Measurements from ENCODE around the gene GEMIN5. TPM values are rescaled to one million over a fixed set of nuclear protein-coding genes. Genes with fewer than 3 reads are reported as not detected.
A peak's percentile ranks its signal among the peaks of the same experiment; 100 is the strongest.

The GEMIN5 gene
- total RNA-seq, 6 experiments from 2014 or later = 16.5 to 22.5 (median 17.6) TPM

DNA sequence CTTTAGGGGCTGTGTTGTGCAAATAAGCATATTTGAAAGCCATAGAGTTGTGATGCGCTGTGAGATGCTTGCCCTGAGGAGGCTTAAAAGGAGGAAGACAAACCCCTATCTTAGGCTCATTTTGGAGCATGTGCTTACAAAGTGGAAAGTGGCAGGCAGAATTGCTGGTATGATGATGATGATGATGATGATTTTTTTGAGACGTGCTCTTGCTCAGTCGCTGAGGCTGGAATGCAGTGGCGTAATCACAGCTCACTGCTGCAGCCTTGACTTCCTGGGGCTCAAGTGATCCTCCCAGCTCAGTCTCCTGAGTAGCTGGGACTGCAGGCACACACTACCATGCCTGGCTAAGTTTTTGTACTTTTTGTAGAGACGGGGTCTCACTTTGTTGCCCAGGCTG lies 77.9 kb downstream of the GEMIN5 start:
- Mint-ChIP-seq H3K36me3 (ENCODE audit: low read depth) (peaks cover 7% of the 10 kb centered on the region; the same call in 1 of the 2 replicates), H3K27ac (peak overlapping the region; percentile 100), H3K9me3 (no peaks in the 10 kb centered on the region), H3K4me1 (ENCODE audit: low read depth) (peaks cover 46% of the 10 kb centered on the region), H3K4me3 (peak overlapping the region; percentile 94), H3K27me3 (ENCODE audit: insufficient read depth) (peaks cover 4% of the 10 kb centered on the region; the same call in 1 of the 2 replicates)
- TF ChIP-seq CTCF (IDR thresholded peaks at IDR 0.05) = no peak
- DNase-seq = peak; percentile 53

- peak overlapping the region; percentile 100 for H3K27ac Mint-ChIP-seq
- TF ChIP-seq CTCF (IDR thresholded peaks at IDR 0.05) = no peak
- H3K4me1 Mint-ChIP-seq (ENCODE audit: low read depth) = peaks cover 44% of the 10 kb centered on the region
- peak overlapping the region; percentile 94 for H3K4me3 Mint-ChIP-seq
- DNase-seq = peak; percentile 10
- 0 out of 2 replicates have a peak, but pooled peaks cover 5% of the 10 kb centered on the region for H3K36me3 Mint-ChIP-seq (ENCODE audit: low read depth)
- H3K27me3 Mint-ChIP-seq (ENCODE audit: insufficient read depth) = peaks cover 4% of the 10 kb centered on the region; the same call in 1 of the 2 replicates
- H3K9me3 Mint-ChIP-seq = no peaks in the 10 kb centered on the region
These were observed 78.8 kb downstream of the GEMIN5 start for GRCh38 chr5:154858972-154859871.

GRCh38 chr5:154858297-154858971 lies 79.6 kb downstream of the GEMIN5 start, which contains the start of gene CNOT8:
TSS of gene CNOT8 (plus strand) at chr5:154858627. CDS start at chr5:154863279, 4,652 bp downstream.
- peak; percentile 95 for DNase-seq
- Mint-ChIP-seq H3K4me3 (peak within 1 kb of the TSS; percentile 94), H3K9me3 (no peaks in the 10 kb centered on the region), H3K4me1 (ENCODE audit: low read depth) (peaks cover 43% of the 10 kb centered on the region), H3K27me3 (ENCODE audit: insufficient read depth) (peaks cover 4% of the 10 kb centered on the region; the same call in 1 of the 2 replicates), H3K27ac (peak within 1 kb of the TSS; percentile 100), H3K36me3 (ENCODE audit: low read depth) (0 out of 2 replicates have a peak, but pooled peaks cover 5% of the 10 kb centered on the region)
- TF ChIP-seq CTCF (IDR thresholded peaks at IDR 0.05) = no peak

DNA sequence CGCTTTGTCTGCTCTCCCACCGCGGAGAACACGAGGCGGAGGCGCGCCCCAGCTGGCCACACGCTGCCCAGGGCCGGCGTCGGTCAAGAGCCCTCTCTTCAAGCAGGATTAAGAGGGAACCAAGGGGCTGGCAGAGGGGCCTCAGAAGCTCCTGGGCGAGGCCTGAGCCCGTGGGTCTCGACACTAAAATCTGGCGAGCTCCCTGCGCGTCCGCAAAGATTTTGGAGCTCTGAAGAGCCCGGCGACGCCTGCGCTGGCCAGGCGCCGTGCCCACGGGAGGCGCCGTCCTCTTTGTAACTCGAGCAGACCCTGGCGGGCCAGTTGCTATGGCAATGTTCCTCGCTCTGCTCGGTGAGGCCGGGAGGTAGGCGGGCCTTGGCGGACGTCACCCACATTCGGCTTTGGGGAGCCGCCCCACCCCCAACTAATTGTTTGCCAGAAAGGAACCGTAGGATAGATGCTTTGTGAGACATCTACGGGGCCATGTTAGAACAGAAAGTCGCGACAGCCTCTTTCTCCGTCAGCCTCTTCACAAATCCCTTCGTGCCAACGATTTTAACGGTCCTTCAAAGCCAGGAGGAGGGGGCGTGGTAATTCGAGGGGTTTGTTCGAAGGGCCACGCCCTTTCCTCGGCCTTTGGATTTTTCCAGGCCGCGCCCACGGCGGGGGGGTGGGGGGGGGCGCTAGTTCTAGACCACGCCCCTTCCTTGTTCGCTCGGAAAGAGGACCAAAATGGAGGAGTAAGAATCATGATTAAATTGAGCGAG lies 80.3 kb downstream of the GEMIN5 start:
- Mint-ChIP-seq H3K4me3 (peak overlapping the region; percentile 94), H3K27me3 (ENCODE audit: insufficient read depth) (peaks cover 4% of the 10 kb centered on the region; the same call in 1 of the 2 replicates), H3K9me3 (no peaks in the 10 kb centered on the region), H3K4me1 (ENCODE audit: low read depth) (peaks cover 36% of the 10 kb centered on the region), H3K36me3 (ENCODE audit: low read depth) (0 out of 2 replicates have a peak, but pooled peaks cover 4% of the 10 kb centered on the region), H3K27ac (peak overlapping the region; percentile 100)
- peak; percentile 31; the same call in 1 of the 2 replicates for TF ChIP-seq CTCF (IDR thresholded peaks at IDR 0.05)
- DNase-seq = peak; percentile 96

GRCh38 chr5:154851351-154851750 lies 86.7 kb downstream of the GEMIN5 start:
- Mint-ChIP-seq H3K36me3 (ENCODE audit: low read depth) (no peaks in the 10 kb centered on the region), H3K27me3 (ENCODE audit: insufficient read depth) (peaks cover 4% of the 10 kb centered on the region; the same call in 1 of the 2 replicates), H3K4me1 (ENCODE audit: low read depth) (peaks cover 23% of the 10 kb centered on the region), H3K4me3 (peak overlapping the region; percentile 93; the same call in 1 of the 2 replicates), H3K27ac (no peak overlapping the region), H3K9me3 (no peaks in the 10 kb centered on the region)
- DNase-seq = no peak
- TF ChIP-seq CTCF (IDR thresholded peaks at IDR 0.05) = no peak
